GM12865 (cell line): ENCODE data around the gene SSTR3.

Experiments
- DNase-seq: peaks from one replicate; pipeline ENCODE4 v3.0.0; 2010; ENCODE audit warnings: low read depth
- H3K4me3 ChIP-seq: 2 replicates; pipeline ENCODE4 v1.5.1; 2011; ENCODE audit warnings: mild to moderate bottlenecking, low read depth, low read length, control low read depth
- CTCF ChIP-seq: IDR thresholded peaks from 2 replicates; pipeline ENCODE4 v1.5.1; 2011; ENCODE audit warnings: low read length, control low read depth, low read depth, inconsistent platforms; ENCODE audit not compliant: insufficient read depth; ENCODE audit errors: missing control alignments

SSTR3 gene

GRCh38 chr22:37185646-37186227, 26.5 kb downstream of the SSTR3 start:
- TF ChIP-seq CTCF: no peak
- DNase-seq: no peak
- H3K4me3 ChIP-seq: no peak overlapping the region

- no peak overlapping the region for H3K4me3 ChIP-seq
- no peak for TF ChIP-seq CTCF
- DNase-seq: no peak
These were observed 27.3 kb downstream of the SSTR3 start for GRCh38 chr22:37184816-37185541.

GRCh38 chr22:37184380-37184755, 27.9 kb downstream of the SSTR3 start:
- TF ChIP-seq CTCF: no peak
- no peak for DNase-seq
- H3K4me3 ChIP-seq: no peak overlapping the region

GRCh38 chr22:37183432-37184379, 28.6 kb downstream of the SSTR3 start:
- H3K4me3 ChIP-seq: no peak overlapping the region
- DNase-seq: no peak
- TF ChIP-seq CTCF: peak; percentile 12

- H3K4me3 ChIP-seq: no peak overlapping the region
- no peak for TF ChIP-seq CTCF
- DNase-seq: no peak
These were observed 29.4 kb downstream of the SSTR3 start for GRCh38 chr22:37182949-37183245.

GRCh38 chr22:37182101-37182948, 30.0 kb downstream of the SSTR3 start:
- TF ChIP-seq CTCF: no peak
- H3K4me3 ChIP-seq: no peak overlapping the region
- DNase-seq: no peak
